Prostate gland (tissue), 2 donors: ENCODE results near the gene TMEM81.

Experiments used
- POLR2A ChIP-seq: fragments of 450-650 bp; IDR thresholded peaks from one replicate; pipeline ENCODE4 v1.6.1; 2016; ENCODE audit warnings: antibody characterized with exemption, mild to moderate bottlenecking
- TF ChIP-seq, protein P1 (sequence below), 4 experiments: fragments of 200-600 bp in 2 of 4; fragments of 450-650 bp in 2 of 4; sonication (generic) in 2 of 4; IDR thresholded peaks; 1 replicate in 3 of 4; 2 replicates in 1 of 4; pipeline ENCODE4 v1.5.1; 2016 to 2019; ENCODE audit warnings: antibody characterized with exemption in 4 of 4, mild to moderate bottlenecking in 2 of 4, moderate library complexity in 2 of 4

GRCh38 chr1:205071028-205071409, 13.2 kb downstream of the TMEM81 start:
- TF ChIP-seq POLR2A: no peak
- TF ChIP-seq, protein P1, sequence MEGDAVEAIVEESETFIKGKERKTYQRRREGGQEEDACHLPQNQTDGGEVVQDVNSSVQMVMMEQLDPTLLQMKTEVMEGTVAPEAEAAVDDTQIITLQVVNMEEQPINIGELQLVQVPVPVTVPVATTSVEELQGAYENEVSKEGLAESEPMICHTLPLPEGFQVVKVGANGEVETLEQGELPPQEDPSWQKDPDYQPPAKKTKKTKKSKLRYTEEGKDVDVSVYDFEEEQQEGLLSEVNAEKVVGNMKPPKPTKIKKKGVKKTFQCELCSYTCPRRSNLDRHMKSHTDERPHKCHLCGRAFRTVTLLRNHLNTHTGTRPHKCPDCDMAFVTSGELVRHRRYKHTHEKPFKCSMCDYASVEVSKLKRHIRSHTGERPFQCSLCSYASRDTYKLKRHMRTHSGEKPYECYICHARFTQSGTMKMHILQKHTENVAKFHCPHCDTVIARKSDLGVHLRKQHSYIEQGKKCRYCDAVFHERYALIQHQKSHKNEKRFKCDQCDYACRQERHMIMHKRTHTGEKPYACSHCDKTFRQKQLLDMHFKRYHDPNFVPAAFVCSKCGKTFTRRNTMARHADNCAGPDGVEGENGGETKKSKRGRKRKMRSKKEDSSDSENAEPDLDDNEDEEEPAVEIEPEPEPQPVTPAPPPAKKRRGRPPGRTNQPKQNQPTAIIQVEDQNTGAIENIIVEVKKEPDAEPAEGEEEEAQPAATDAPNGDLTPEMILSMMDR (IDR thresholded peaks at IDR 0.05): no peak
